Astrocyte (in vitro differentiated cells and primary cell): ENCODE measurements around the gene PTMA.

Experiments used
- CTCF ChIP-seq: IDR thresholded peaks from 2 replicates; pipeline ENCODE4 v1.5.1; 2011; ENCODE audit warnings: low read depth, mild to moderate bottlenecking, inconsistent platforms, low read length, moderate library complexity; ENCODE audit not compliant: insufficient read depth
- EZH2 ChIP-seq: IDR thresholded peaks from 2 replicates; pipeline ENCODE4 v1.6.1; 2012; ENCODE audit warnings: mild to moderate bottlenecking, low read length, inconsistent platforms; ENCODE audit not compliant: insufficient read depth

DNA sequence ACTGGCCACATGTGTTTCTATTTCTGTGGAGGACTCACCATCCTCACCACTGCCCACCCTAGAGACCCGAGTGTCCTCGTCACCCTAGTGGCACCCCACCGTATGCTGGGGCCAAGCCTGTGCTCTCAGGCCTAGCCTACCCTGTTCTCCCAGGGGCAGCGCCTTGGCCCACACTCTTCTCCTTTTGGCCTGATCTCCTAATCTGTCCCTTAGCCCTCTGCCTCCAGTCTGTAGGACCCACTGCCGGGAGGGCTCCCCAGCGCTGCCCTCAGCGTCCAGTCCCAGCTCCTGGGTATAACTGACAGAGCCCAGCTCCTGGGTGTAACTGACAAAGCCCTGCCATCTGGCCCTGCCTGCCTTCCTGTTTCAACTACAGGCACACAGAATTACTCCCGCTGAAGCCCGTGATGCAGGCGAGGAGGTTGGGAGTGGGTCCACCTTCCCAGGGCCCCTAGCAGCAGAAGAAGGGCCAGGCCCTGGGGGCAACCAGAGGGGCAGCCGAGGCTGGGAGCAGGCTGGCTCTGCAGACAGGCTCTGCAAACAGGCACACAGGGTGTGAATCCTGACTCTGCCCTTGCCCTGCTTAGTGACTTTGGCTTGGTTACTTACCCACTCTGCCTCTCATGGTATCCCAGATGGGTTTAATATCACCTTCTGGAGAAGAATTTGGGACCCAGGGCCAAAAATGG is 25.6 kb upstream of the PTMA start:
- TF ChIP-seq CTCF: no peak
- no peak for TF ChIP-seq EZH2
